GM12864 (cell line): ENCODE data around the gene TIMM9.
A peak's percentile ranks its signal among the peaks of the same experiment; 100 is the strongest.
"Not testable (repeated sequence)": the region's sequence is repeated elsewhere in the genome, so short reads cannot be mapped to it uniquely, and the experiment has no call there.

ENCODE experiments used
- DNase-seq: peaks from one replicate; pipeline ENCODE4 v3.0.0-alpha.2; 2011; ENCODE audit warnings: low read depth
- H3K4me3 ChIP-seq: 2 replicates; pipeline ENCODE4 v1.5.1; 2011; ENCODE audit warnings: mild to moderate bottlenecking, low read depth, low read length, control low read depth
- TF ChIP-seq, protein P1 (sequence below): IDR thresholded peaks from 2 replicates; pipeline ENCODE4 v1.5.1; 2011; ENCODE audit warnings: low read depth, mild to moderate bottlenecking, moderate library complexity, low read length, control low read depth, inconsistent platforms; ENCODE audit errors: missing control alignments

The TIMM9 gene

DNA sequence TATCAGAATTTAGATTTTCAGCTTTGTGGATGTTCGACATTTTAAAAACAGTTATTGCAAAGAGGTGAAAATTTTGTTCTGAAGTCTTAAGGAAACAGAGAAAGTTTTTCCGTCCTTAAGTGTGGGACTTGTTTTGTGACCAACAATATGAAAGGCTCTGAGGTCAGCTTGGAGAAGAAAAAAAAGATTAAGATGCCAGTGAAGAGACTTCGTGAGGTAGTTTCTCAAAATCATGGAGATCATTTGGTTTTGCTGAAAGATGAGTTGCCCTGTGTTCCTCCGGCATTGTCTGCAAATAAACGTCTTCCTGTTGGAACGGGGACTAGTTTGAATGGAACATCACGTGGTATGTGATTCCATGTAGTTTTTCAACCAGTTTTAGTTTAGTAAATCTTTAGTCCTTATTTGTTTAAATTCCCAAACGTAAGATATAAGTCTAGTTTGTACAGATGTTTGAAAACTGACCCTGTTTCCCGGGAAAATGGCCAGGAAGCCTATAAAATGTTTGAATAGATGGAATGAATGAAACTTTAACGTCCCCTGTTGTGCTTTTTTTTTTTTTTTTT lies 870 bp upstream of the TIMM9 start:
- TF ChIP-seq, protein P1, sequence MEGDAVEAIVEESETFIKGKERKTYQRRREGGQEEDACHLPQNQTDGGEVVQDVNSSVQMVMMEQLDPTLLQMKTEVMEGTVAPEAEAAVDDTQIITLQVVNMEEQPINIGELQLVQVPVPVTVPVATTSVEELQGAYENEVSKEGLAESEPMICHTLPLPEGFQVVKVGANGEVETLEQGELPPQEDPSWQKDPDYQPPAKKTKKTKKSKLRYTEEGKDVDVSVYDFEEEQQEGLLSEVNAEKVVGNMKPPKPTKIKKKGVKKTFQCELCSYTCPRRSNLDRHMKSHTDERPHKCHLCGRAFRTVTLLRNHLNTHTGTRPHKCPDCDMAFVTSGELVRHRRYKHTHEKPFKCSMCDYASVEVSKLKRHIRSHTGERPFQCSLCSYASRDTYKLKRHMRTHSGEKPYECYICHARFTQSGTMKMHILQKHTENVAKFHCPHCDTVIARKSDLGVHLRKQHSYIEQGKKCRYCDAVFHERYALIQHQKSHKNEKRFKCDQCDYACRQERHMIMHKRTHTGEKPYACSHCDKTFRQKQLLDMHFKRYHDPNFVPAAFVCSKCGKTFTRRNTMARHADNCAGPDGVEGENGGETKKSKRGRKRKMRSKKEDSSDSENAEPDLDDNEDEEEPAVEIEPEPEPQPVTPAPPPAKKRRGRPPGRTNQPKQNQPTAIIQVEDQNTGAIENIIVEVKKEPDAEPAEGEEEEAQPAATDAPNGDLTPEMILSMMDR = no peak
- H3K4me3 ChIP-seq = peak overlapping the region; percentile 84
- DNase-seq = peak; percentile 7

DNA sequence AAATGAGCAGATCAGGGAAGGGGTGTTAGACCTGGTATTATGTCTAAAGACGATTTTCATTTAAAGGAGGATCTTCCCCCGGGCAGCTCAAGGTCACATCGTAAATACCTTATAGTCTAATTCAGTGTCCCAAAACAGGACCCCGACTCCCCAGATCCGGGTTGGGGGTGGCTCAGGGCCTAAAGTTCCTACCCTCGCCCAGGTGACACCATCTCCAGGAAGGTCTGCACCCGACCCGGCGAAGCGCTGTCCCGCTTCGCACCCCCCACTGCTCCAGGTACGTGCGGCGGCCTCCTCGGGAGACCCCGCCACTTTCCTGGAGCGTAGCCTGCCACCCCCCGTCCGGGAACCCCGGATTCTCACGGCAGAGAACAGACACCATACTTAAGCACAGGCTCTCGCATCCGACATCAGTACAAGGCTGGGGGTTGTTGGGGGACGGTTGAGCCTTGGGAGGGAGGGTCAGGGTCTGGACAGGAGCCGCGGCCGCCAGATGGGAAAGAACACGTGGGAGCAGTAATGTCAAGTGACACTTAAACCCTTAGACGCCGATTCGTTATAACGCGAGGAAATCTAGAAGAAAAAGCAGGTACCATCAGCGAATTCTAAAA lies 556 bp downstream of the TIMM9 start:
- TF ChIP-seq, protein P1 = no peak
- DNase-seq = peak; percentile 38

DNA sequence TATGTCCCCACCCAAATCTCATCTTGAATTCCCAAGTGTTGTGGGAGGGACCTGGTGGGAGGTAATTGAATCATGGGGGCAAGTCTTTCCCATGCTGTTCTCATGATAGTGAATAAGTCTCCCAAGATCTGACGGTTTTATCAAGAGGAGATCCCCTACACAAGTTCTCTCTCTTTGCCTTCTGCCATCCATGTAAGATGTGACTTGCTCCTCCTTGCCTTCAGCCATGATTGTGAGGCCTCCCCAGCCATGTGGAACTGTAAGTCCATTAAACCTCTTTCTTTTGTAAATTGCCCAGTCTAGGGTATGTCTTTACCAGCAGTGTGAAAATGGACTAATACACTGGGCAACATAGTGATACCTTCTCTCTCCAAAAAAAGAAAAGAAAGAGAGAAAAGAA lies 10.4 kb downstream of the TIMM9 start:
- not testable (repeated sequence) for DNase-seq, H3K4me3 ChIP-seq

More for the DNA sequence above, 556 bp downstream of the TIMM9 start:
- peak overlapping the region; percentile 84 for H3K4me3 ChIP-seq

DNA sequence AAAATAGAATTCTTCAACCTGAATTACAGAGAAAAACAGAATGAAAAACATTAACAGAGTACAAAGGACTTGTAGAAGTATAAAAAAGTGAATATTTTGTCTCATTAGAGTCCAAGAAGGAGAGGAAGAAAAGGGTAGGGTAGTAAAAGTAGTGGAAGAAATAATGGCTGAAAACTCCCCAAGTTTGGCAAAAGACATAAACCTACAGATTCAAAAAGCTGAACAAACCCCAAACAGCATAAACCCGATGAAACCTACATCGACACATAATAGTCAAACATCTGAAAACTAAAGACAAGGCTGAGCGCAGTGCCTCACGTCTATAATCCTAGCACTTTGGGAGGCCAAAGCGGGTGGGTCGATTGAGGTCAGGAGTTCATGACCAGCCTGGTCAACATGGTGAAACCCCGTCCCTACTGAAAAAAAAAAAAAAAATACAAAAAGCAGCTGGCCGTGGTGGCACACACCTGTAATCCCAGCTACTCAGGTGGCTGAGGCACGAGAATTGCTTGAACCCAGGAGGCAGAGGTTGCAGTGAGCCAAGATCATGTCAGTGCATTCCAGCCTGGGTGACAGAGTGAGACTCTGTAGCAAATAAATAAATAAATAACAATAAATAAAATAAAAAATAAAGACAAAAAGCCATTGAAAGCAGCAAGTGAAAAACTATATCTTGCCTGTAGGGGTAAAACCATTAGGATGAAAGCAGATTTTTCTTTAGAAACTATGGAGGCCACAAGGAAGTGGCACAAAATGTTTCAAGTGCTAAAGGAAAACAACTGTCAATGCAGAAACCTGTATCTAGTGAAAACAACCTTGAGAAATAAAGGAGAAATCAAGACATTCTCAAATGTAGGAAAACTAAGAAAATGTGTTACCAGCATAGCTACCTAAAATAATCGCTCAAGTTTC lies 11.4 kb downstream of the TIMM9 start:
- H3K4me3 ChIP-seq = no peak overlapping the region
- DNase-seq = no peak
- TF ChIP-seq, protein P1 = no peak

DNA sequence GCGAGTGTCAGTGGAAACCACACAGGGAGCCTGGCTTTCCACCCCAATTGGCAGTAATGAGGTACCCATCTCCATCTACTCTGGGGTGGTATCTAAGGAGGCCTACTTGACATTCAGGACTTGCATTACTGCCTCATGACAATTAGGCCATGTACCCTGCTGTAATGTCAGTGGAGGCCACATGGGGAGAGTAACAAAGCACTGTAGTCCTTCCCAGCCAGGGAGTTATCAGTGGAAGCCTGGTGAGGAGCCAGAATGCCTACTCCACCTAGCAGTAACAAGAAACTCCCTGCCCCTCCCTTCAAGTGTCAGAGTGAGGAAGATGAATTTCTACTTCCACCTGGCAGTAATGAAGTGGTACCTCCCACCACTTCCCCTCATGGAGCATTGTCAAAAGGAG lies 12.5 kb downstream of the TIMM9 start:
- TF ChIP-seq, protein P1 = peak; percentile 3

DNA sequence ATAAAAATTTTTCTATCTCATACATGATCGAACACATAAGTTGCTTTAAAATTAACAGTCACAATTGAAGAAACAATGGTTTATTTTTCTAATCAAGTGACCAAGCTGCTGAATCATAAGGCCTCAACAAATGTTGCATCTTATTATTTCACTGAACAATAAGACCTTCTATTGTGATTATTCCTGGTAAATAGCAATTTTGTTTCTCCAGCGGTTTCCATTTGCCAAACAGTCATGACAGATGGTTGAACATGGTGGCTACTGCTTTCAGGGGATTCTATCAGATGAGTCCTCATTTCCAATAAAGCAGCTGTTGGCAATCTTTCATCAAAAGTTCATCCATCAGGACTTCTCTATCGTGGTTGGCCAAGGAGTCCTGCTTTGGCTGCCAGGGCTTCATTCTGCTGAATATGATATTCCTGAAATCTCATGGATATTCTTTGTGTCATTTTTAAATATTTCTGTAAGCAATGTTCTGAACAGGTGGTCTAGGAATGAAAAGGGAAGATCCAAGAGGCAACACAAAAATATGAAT lies 18.6 kb downstream of the TIMM9 start:
- DNase-seq = no peak
- no peak overlapping the region for H3K4me3 ChIP-seq
- TF ChIP-seq, protein P1 = no peak

More for the DNA sequence above, 12.5 kb downstream of the TIMM9 start:
- H3K4me3 ChIP-seq = no peak overlapping the region
- DNase-seq = no peak

DNA sequence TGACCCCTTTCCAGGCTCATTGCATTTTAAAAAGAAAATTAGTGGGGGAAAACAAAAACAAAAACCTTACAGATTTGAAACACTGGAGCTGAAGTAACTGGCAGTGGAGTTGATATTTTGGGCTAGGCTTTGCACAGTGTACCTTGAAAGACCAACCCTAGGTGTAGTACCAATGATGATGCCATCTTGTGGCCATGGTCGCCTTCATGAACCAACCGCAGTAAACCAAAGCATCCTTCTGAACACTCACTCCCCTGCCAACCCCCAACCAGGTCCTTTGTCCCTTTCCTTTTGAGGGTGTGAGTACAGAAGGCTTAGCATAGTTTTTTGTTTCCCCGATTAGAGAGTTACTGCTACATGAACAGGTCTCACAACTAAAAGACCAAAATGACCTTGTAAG lies 25.7 kb downstream of the TIMM9 start:
- TF ChIP-seq, protein P1 = no peak
- no peak overlapping the region for H3K4me3 ChIP-seq
- DNase-seq = no peak
